Measurements from ENCODE around the gene GHR. TPM values are rescaled to one million over a fixed set of nuclear protein-coding genes. Genes with fewer than 3 reads are reported as not detected.

Gene GHR
- total RNA-seq, 2 experiments from 2014 or later: not detected

DNA sequence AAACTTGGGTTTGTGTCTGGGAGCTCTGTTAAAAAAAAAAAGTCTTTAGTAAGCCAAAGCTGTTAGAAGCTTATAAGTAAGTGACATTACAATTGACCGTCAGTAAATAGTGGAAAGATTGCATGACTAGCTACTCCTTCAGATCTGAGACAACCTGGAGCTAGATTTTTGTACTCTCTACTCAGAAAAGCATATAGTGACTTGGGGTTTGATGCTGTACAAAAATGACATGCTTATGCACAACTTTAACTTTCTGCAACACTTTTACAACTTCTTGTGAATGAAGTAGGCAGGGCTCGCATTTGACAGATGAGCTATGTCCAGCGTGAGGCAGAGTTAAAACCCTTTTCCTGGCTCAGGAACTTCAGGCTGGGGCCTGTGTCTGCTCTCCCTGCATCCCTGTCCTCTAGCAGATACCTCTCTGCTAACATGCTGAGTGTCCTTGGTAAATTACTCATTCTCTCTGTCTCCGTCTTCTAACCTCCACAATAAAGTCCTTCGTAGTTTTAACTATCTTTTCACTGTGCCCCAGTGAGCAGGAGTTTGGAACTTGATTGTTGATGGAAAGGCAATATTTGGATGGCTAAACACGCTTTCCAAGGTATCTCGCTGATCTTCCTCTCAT lies 471 bp upstream of the GHR start:
- no peak for DNase-seq (ENCODE audit: low spot score)
- Histone ChIP-seq H3K79me2 (ENCODE audit: insufficient read depth, low read depth, low read length) (no peaks in the 10 kb centered on the region), H3K4me1 (ENCODE audit: insufficient read depth, low read length, poor library complexity, severe bottlenecking) (no peaks in the 10 kb centered on the region), H3K4me2 (ENCODE audit: low read length) (no peak overlapping the region), H3K9me2 (ENCODE audit: insufficient read depth, low read length) (no peaks in the 10 kb centered on the region), H3K4me3 (ENCODE audit: low read depth, low read length, poor library complexity, severe bottlenecking) (no peak overlapping the region), H4K20me1 (ENCODE audit: insufficient read depth, low read length) (no peaks in the 10 kb centered on the region), H3K27ac (ENCODE audit: low read depth, low read length, poor library complexity, severe bottlenecking) (no peak overlapping the region), H3K9me3 (ENCODE audit: low read length) (no peaks in the 10 kb centered on the region), H2AFZ (ENCODE audit: low read length) (no peak overlapping the region), H3K36me3 (ENCODE audit: insufficient read depth, low read length) (no peaks in the 10 kb centered on the region)
- ChIA-PET CTCF (ENCODE audit: unreplicated experiment) (no interaction called here), POLR2A (no interaction called here)
- BruUV-seq (replicated peaks): no TSS peak
- intact Hi-C loops (cut with micrococcal nuclease; ENCODE audit: unreplicated experiment): no loop called here
- no peak for TF ChIP-seq EZH2phosphoT487 (IDR thresholded peaks at IDR 0.05; ENCODE audit: borderline replicate concordance, low read depth, low read length)
- TF ChIP-seq, protein P1, sequence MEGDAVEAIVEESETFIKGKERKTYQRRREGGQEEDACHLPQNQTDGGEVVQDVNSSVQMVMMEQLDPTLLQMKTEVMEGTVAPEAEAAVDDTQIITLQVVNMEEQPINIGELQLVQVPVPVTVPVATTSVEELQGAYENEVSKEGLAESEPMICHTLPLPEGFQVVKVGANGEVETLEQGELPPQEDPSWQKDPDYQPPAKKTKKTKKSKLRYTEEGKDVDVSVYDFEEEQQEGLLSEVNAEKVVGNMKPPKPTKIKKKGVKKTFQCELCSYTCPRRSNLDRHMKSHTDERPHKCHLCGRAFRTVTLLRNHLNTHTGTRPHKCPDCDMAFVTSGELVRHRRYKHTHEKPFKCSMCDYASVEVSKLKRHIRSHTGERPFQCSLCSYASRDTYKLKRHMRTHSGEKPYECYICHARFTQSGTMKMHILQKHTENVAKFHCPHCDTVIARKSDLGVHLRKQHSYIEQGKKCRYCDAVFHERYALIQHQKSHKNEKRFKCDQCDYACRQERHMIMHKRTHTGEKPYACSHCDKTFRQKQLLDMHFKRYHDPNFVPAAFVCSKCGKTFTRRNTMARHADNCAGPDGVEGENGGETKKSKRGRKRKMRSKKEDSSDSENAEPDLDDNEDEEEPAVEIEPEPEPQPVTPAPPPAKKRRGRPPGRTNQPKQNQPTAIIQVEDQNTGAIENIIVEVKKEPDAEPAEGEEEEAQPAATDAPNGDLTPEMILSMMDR (conservative IDR thresholded peaks at IDR 0.05; ENCODE audit: low read length): no peak

GRCh38 chr5:42426016-42426415 lies 2.8 kb downstream of the GHR start:
- Histone ChIP-seq H2AFZ (ENCODE audit: low read length) (no peak overlapping the region), H3K4me3 (ENCODE audit: low read depth, low read length, poor library complexity, severe bottlenecking) (no peak overlapping the region), H3K9me3 (ENCODE audit: low read length) (no peaks in the 10 kb centered on the region), H3K27ac (ENCODE audit: low read depth, low read length, poor library complexity, severe bottlenecking) (no peak overlapping the region), H3K9me2 (ENCODE audit: insufficient read depth, low read length) (no peaks in the 10 kb centered on the region), H3K36me3 (ENCODE audit: insufficient read depth, low read length) (no peaks in the 10 kb centered on the region), H3K4me2 (ENCODE audit: low read length) (no peak overlapping the region), H3K79me2 (ENCODE audit: insufficient read depth, low read depth, low read length) (no peaks in the 10 kb centered on the region), H3K4me1 (ENCODE audit: insufficient read depth, low read length, poor library complexity, severe bottlenecking) (no peaks in the 10 kb centered on the region), H4K20me1 (ENCODE audit: insufficient read depth, low read length) (no peaks in the 10 kb centered on the region)
- POLR2A ChIA-PET: no interaction called here
- intact Hi-C loops (cut with micrococcal nuclease; ENCODE audit: unreplicated experiment): no loop called here
- TF ChIP-seq, protein P1 (conservative IDR thresholded peaks at IDR 0.05; ENCODE audit: low read length): no peak
- no peak for TF ChIP-seq EZH2phosphoT487 (IDR thresholded peaks at IDR 0.05; ENCODE audit: borderline replicate concordance, low read depth, low read length)
- DNase-seq (ENCODE audit: low spot score): no peak
- CTCF ChIA-PET (ENCODE audit: unreplicated experiment): no interaction called here
- BruUV-seq (replicated peaks): no TSS peak

GRCh38 chr5:42429694-42430093 lies 6.5 kb downstream of the GHR start:
- H2AFZ ChIP-seq (ENCODE audit: low read length): no peak overlapping the region
- no peaks in the 10 kb centered on the region for H3K9me2 ChIP-seq (ENCODE audit: insufficient read depth, low read length)
- no peak for DNase-seq (ENCODE audit: low spot score)
- no peak overlapping the region for H3K27ac ChIP-seq (ENCODE audit: low read depth, low read length, poor library complexity, severe bottlenecking)
- no peak for TF ChIP-seq EZH2phosphoT487 (IDR thresholded peaks at IDR 0.05; ENCODE audit: borderline replicate concordance, low read depth, low read length)
- TF ChIP-seq, protein P1 (conservative IDR thresholded peaks at IDR 0.05; ENCODE audit: low read length): no peak
- H3K36me3 ChIP-seq (ENCODE audit: insufficient read depth, low read length): no peaks in the 10 kb centered on the region
- H3K4me3 ChIP-seq (ENCODE audit: low read depth, low read length, poor library complexity, severe bottlenecking): no peak overlapping the region
- no peaks in the 10 kb centered on the region for H3K4me1 ChIP-seq (ENCODE audit: insufficient read depth, low read length, poor library complexity, severe bottlenecking)
- H3K4me2 ChIP-seq (ENCODE audit: low read length): no peak overlapping the region
- POLR2A ChIA-PET: no interaction called here
- CTCF ChIA-PET (ENCODE audit: unreplicated experiment): no interaction called here
- no TSS peak for BruUV-seq (replicated peaks)
- no peaks in the 10 kb centered on the region for H3K9me3 ChIP-seq (ENCODE audit: low read length)
- intact Hi-C loops (cut with micrococcal nuclease; ENCODE audit: unreplicated experiment): no loop called here
- no peaks in the 10 kb centered on the region for H4K20me1 ChIP-seq (ENCODE audit: insufficient read depth, low read length)
- H3K79me2 ChIP-seq (ENCODE audit: insufficient read depth, low read depth, low read length): no peaks in the 10 kb centered on the region
